Measurements from ENCODE around the gene FRMD4B. TPM values are rescaled to one million over a fixed set of nuclear protein-coding genes. Genes with fewer than 3 reads are reported as not detected.

The FRMD4B gene
- total and polyA plus RNA-seq, 10 of the 15 experiments (the other 5 are each of a cell fraction or from before 2014, with no cell fraction given) = 3.9 to 11.4 (median 8.0) TPM

DNA sequence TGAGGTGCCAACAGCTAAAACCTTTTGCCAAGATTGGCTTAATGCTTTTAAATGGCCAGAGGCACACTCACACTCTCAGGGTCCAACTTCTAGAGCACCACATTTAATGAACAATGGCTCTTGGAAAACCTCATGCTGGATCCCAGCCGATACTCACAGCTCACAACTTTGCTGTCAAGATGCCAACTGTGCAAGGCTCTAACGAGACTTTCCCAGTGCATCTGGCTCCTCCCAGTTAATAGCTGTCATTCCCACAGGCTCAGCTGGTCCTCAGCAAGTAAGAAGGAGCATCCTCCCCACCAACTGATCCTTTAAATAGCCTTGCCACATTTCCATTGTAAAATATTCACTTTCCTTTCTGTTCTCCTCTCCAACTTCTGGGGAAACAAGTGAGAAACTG lies 20.3 kb upstream of the FRMD4B start:
- Histone ChIP-seq H3K27me3 (replicated peaks in 1 of 2; ENCODE audit: control insufficient read depth in 2 of 2, insufficient read depth in 2 of 2, low read length in 1 of 2) (no peaks in the 10 kb centered on the region), H3K79me2 (ENCODE audit: control insufficient read depth, insufficient read depth, low read length) (no peaks in the 10 kb centered on the region), H3K9me3 (replicated peaks; ENCODE audit: control insufficient read depth, insufficient read depth, low read length) (peaks cover 3% of the 10 kb centered on the region; the same call in 2 of the 3 replicates), H3K36me3 (ENCODE audit: control insufficient read depth in 2 of 2, insufficient read depth in 2 of 2, low read length in 1 of 2) (no peaks in the 10 kb centered on the region), H2AFZ (ENCODE audit: control insufficient read depth, low read depth, low read length) (no peak overlapping the region), H3K27ac (ENCODE audit: control insufficient read depth, insufficient read depth) (no peak overlapping the region), H4K20me1 (ENCODE audit: control insufficient read depth, insufficient read depth) (no peaks in the 10 kb centered on the region), H3K4me3 (no peak overlapping the region), H3K4me2 (ENCODE audit: control insufficient read depth, insufficient read depth) (no peak overlapping the region), H3K9ac (ENCODE audit: control insufficient read depth, insufficient read depth, low read length) (no peak overlapping the region), H3K4me1 (ENCODE audit: control insufficient read depth, insufficient read depth, low read length) (no peaks in the 10 kb centered on the region)
- WGBS (ENCODE audit: insufficient coverage, insufficient replicate concordance, low lambda C conversion rate, missing lambda C conversion rate) = 42% methylated on average over 2 of the region's 2 CpGs
- CTCF ChIA-PET = interaction anchor here (0.6 to 1.2 kb wide), 6 partner anchors 18 to 464 kb away, joined by 3 to 6 read pairs (median 4); no protein-coding TSS in a partner anchor
- in situ Hi-C loops (cut with MboI) = no loop called here
- POLR2A ChIA-PET = no interaction called here
- DNase-seq (ENCODE audit: low read depth, low spot score) = no peak
- TF ChIP-seq CREB1 (IDR thresholded peaks at IDR 0.05; ENCODE audit: low read depth) (no peak), SPI1 (IDR thresholded peaks at IDR 0.05; ENCODE audit: borderline replicate concordance, insufficient read depth, low read depth, low read length) (no peak), RCOR1 (conservative IDR thresholded peaks at IDR 0.05; ENCODE audit: low read depth, low read length) (no peak), CBX5 (IDR thresholded peaks at IDR 0.05; ENCODE audit: low read depth) (no peak), STAT3 (IDR thresholded peaks at IDR 0.05; ENCODE audit: low read depth, low read length) (no peak), SMAD5 (IDR thresholded peaks at IDR 0.05; ENCODE audit: low read depth) (no peak), NR2C1 (IDR thresholded peaks at IDR 0.05) (no peak)
- TF ChIP-seq, protein P1, sequence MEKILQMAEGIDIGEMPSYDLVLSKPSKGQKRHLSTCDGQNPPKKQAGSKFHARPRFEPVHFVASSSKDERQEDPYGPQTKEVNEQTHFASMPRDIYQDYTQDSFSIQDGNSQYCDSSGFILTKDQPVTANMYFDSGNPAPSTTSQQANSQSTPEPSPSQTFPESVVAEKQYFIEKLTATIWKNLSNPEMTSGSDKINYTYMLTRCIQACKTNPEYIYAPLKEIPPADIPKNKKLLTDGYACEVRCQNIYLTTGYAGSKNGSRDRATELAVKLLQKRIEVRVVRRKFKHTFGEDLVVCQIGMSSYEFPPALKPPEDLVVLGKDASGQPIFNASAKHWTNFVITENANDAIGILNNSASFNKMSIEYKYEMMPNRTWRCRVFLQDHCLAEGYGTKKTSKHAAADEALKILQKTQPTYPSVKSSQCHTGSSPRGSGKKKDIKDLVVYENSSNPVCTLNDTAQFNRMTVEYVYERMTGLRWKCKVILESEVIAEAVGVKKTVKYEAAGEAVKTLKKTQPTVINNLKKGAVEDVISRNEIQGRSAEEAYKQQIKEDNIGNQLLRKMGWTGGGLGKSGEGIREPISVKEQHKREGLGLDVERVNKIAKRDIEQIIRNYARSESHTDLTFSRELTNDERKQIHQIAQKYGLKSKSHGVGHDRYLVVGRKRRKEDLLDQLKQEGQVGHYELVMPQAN (conservative IDR thresholded peaks at IDR 0.05) = no peak
- BruUV-seq (replicated peaks) = no TSS peak
- no peak for ATAC-seq
- SMC1A ChIA-PET (ENCODE audit: uncharacterized antibody, unreplicated experiment) = interaction anchor here (0.6 to 1.5 kb wide), 7 partner anchors 10 to 124 kb away, joined by 3 to 4 read pairs (median 3); no protein-coding TSS in a partner anchor
- no peak for FAIRE-seq
- intact Hi-C loops (cut with micrococcal nuclease; ENCODE audit: unreplicated experiment) = no loop called here
- RAD21 ChIA-PET (ENCODE audit: unreplicated experiment) = no interaction called here
